ENCODE results near the gene COMMD1.

COMMD1 gene

GRCh38 chr2:62163106-62163831 lies 257.8 kb downstream of the COMMD1 start:
- Histone ChIP-seq H3K79me2 (ENCODE audit: low read length) (no peaks in the 10 kb centered on the region), H3K4me3 (ENCODE audit: low read length) (no peak overlapping the region), H3F3A (ENCODE audit: insufficient read depth, low read length) (no peaks in the 10 kb centered on the region), H3K27me3 (replicated peaks; ENCODE audit: insufficient read depth, low read length) (no peaks in the 10 kb centered on the region), H3K9me2 (replicated peaks; ENCODE audit: insufficient read depth, low read length) (no peaks in the 10 kb centered on the region), H2AFZ (ENCODE audit: low read length) (no peak overlapping the region), H3K9ac (ENCODE audit: low read length) (no peak overlapping the region), H3K36me3 (replicated peaks; ENCODE audit: insufficient read depth, low read length) (no peaks in the 10 kb centered on the region), H3K27ac (ENCODE audit: low read length) (no peak overlapping the region), H4K20me1 (ENCODE audit: insufficient read depth, low read length) (no peaks in the 10 kb centered on the region), H3K4me1 (ENCODE audit: low read length) (no peaks in the 10 kb centered on the region), H3K4me2 (ENCODE audit: low read depth, low read length) (no peak overlapping the region), H3K9me3 (replicated peaks; ENCODE audit: insufficient read depth, low read length) (no peaks in the 10 kb centered on the region)
- no peak for DNase-seq
- TF ChIP-seq EZH2 (optimal IDR thresholded peaks at IDR 0.05; ENCODE audit: low read depth, low read length) (no peak), EZH2phosphoT487 (IDR thresholded peaks at IDR 0.05; ENCODE audit: low read length) (no peak), CTCF (IDR thresholded peaks at IDR 0.05; ENCODE audit: low read length) (no peak)

- no peak for TF ChIP-seq CTCF (IDR thresholded peaks at IDR 0.05; ENCODE audit: low read length)
- TF ChIP-seq EZH2 (optimal IDR thresholded peaks at IDR 0.05; ENCODE audit: low read depth, low read length), result no peak
- no peak for TF ChIP-seq EZH2phosphoT487 (IDR thresholded peaks at IDR 0.05; ENCODE audit: low read length)
- no peak overlapping the region for H3K9ac ChIP-seq (ENCODE audit: low read length)
- H3F3A ChIP-seq (ENCODE audit: insufficient read depth, low read length), result no peaks in the 10 kb centered on the region
Measured at GRCh38 chr2:62163834-62164233, 258.4 kb downstream of the COMMD1 start.

GRCh38 chr2:62175728-62176127 lies 270.3 kb downstream of the COMMD1 start:
- no peak for DNase-seq
- Histone ChIP-seq H3F3A (ENCODE audit: insufficient read depth, low read length) (no peaks in the 10 kb centered on the region), H3K36me3 (replicated peaks; ENCODE audit: insufficient read depth, low read length) (no peaks in the 10 kb centered on the region), H3K4me1 (ENCODE audit: low read length) (no peaks in the 10 kb centered on the region), H3K9ac (ENCODE audit: low read length) (no peak overlapping the region), H3K79me2 (ENCODE audit: low read length) (no peaks in the 10 kb centered on the region), H3K9me2 (replicated peaks; ENCODE audit: insufficient read depth, low read length) (no peaks in the 10 kb centered on the region; the same call in 1 of the 2 replicates), H3K27me3 (replicated peaks; ENCODE audit: insufficient read depth, low read length) (no peaks in the 10 kb centered on the region), H3K9me3 (replicated peaks; ENCODE audit: insufficient read depth, low read length) (no peaks in the 10 kb centered on the region), H3K4me3 (ENCODE audit: low read length) (no peak overlapping the region), H3K27ac (ENCODE audit: low read length) (no peak overlapping the region), H3K4me2 (ENCODE audit: low read depth, low read length) (no peak overlapping the region), H4K20me1 (ENCODE audit: insufficient read depth, low read length) (no peaks in the 10 kb centered on the region), H2AFZ (ENCODE audit: low read length) (no peak overlapping the region)
- TF ChIP-seq EZH2 (optimal IDR thresholded peaks at IDR 0.05; ENCODE audit: low read depth, low read length) (no peak), CTCF (IDR thresholded peaks at IDR 0.05; ENCODE audit: low read length) (no peak), EZH2phosphoT487 (IDR thresholded peaks at IDR 0.05; ENCODE audit: low read length) (no peak)

More at GRCh38 chr2:62163834-62164233, 258.4 kb downstream of the COMMD1 start:
- Histone ChIP-seq H3K79me2 (ENCODE audit: low read length) (no peaks in the 10 kb centered on the region), H3K9me3 (replicated peaks; ENCODE audit: insufficient read depth, low read length) (no peaks in the 10 kb centered on the region), H3K9me2 (replicated peaks; ENCODE audit: insufficient read depth, low read length) (no peaks in the 10 kb centered on the region), H3K36me3 (replicated peaks; ENCODE audit: insufficient read depth, low read length) (no peaks in the 10 kb centered on the region), H3K27me3 (replicated peaks; ENCODE audit: insufficient read depth, low read length) (no peaks in the 10 kb centered on the region), H4K20me1 (ENCODE audit: insufficient read depth, low read length) (no peaks in the 10 kb centered on the region), H3K4me2 (ENCODE audit: low read depth, low read length) (no peak overlapping the region), H3K4me1 (ENCODE audit: low read length) (no peaks in the 10 kb centered on the region), H2AFZ (ENCODE audit: low read length) (no peak overlapping the region), H3K4me3 (ENCODE audit: low read length) (no peak overlapping the region), H3K27ac (ENCODE audit: low read length) (no peak overlapping the region)
- DNase-seq, result no peak
